H1 (cell line): ENCODE results near the gene CELSR1. TPM values are rescaled to one million over a fixed set of nuclear protein-coding genes. Genes with fewer than 3 reads are reported as not detected.

ENCODE experiments used
- CTCF ChIA-PET: fragments of 300-600 bp; sonication (Branson Sonifier 250); formaldehyde crosslinking; loops from one replicate; lab custom pipeline; 2021; ENCODE audit not compliant: partially characterized antibody; lab: Charles Lee
- POLR2A ChIA-PET: fragments of 300-600 bp; sonication (Branson Sonifier 250); formaldehyde crosslinking; loops from one replicate; lab custom pipeline; 2021; ENCODE audit warnings: inconsistent platforms; ENCODE audit not compliant: partially characterized antibody; lab: Charles Lee
- DNase-seq, 2 experiments: peaks; one replicate each; pipeline versions ENCODE4 v3.0.0 to v3.0.0-alpha.2; 2010 to 2022; ENCODE audit warnings: low spot score in 2 of 2, low read depth in 1 of 2, mixed read lengths in 1 of 2
- FAIRE-seq: peaks from 2 replicates; lab custom pipeline; 2011; peaks lifted over from hg19 to GRCh38; lab: Jason Lieb, UNC
- H2AFZ ChIP-seq: 2 replicates; pipeline ENCODE4 v1.8.1; 2012; ENCODE audit warnings: low read length, inconsistent platforms
- H2AK5ac ChIP-seq: 2 replicates; pipeline ENCODE4 v1.6.1; 2013; ENCODE audit warnings: low read depth, low read length
- H2BK120ac ChIP-seq: replicated peaks from 2 replicates; pipeline ENCODE3; 2013; ENCODE audit warnings: low read depth, low read length, inconsistent platforms
- H2BK12ac ChIP-seq: 2 replicates; pipeline ENCODE4 v1.6.1; 2013; ENCODE audit warnings: low read depth, low read length
- H2BK15ac ChIP-seq: 2 replicates; pipeline ENCODE4 v1.6.1; 2013; ENCODE audit warnings: low read length
- H2BK20ac ChIP-seq: 2 replicates; pipeline ENCODE4 v1.6.1; 2013; ENCODE audit warnings: low read length
- H2BK5ac ChIP-seq: 2 replicates; pipeline ENCODE4 v1.6.1; 2013; ENCODE audit warnings: low read depth, low read length
- H3K14ac ChIP-seq: 2 replicates; pipeline ENCODE4 v1.6.1; 2013; ENCODE audit warnings: inconsistent platforms; ENCODE audit not compliant: insufficient read length
- H3K18ac ChIP-seq: 2 replicates; pipeline ENCODE4 v1.6.1; 2013; ENCODE audit warnings: low read length; ENCODE audit errors: extremely low read depth
- H3K23ac ChIP-seq: 2 replicates; pipeline ENCODE4 v1.6.1; 2013; ENCODE audit warnings: inconsistent platforms; ENCODE audit not compliant: insufficient read length
- H3K23me2 ChIP-seq: 2 replicates; pipeline ENCODE4 v1.6.1; 2013; ENCODE audit warnings: low read depth, low read length
- H3K27ac ChIP-seq: 2 replicates; pipeline ENCODE4 v1.6.1; 2011; ENCODE audit warnings: low read depth, low read length, inconsistent platforms
- H3K27me3 ChIP-seq, 4 experiments: replicated peaks in 1 of 4; 1 replicate in 1 of 4; 2 replicates in 3 of 4; pipeline versions ENCODE4 v1.6.1 to v1.8.1; 2011 to 2013; ENCODE audit warnings: low read length in 3 of 4, mild to moderate bottlenecking in 3 of 4, inconsistent platforms in 2 of 4, mixed read lengths in 2 of 4, moderate library complexity in 1 of 4; ENCODE audit not compliant: control insufficient read depth in 3 of 4, insufficient read depth in 3 of 4; ENCODE audit errors: extremely low read depth in 1 of 4
- H3K36me3 ChIP-seq, 4 experiments: 2 replicates each; pipeline versions ENCODE4 v1.6.1 to v1.8.1; 2011 to 2013; ENCODE audit warnings: mild to moderate bottlenecking in 4 of 4, low read length in 3 of 4, moderate library complexity in 2 of 4, control low read depth in 1 of 4, inconsistent platforms in 1 of 4; ENCODE audit not compliant: insufficient read depth in 4 of 4, control insufficient read depth in 2 of 4
- H3K4ac ChIP-seq: replicated peaks from 2 replicates; pipeline ENCODE3; 2013; ENCODE audit warnings: low read length, low read depth, mixed read lengths, inconsistent platforms; ENCODE audit not compliant: insufficient read length
- H3K4me1 ChIP-seq, 4 experiments: replicated peaks in 1 of 4; 1 replicate in 1 of 4; 2 replicates in 3 of 4; pipeline versions ENCODE4 v1.6.1 to v1.8.1; 2011 to 2013; ENCODE audit warnings: low read length in 3 of 4, inconsistent platforms in 2 of 4, mixed read lengths in 1 of 4; ENCODE audit not compliant: insufficient read depth in 4 of 4, control insufficient read depth in 3 of 4
- H3K4me2 ChIP-seq, 2 experiments: 2 replicates each; pipeline versions ENCODE4 v1.6.1 to v1.8.1; 2011 to 2013; ENCODE audit warnings: low read depth in 2 of 2, low read length in 2 of 2, control low read depth in 1 of 2, inconsistent platforms in 1 of 2, mild to moderate bottlenecking in 1 of 2; ENCODE audit not compliant: insufficient read depth in 1 of 2
- H3K4me3 ChIP-seq, 4 experiments: fragments of 200-600, 300-600 bp in 1 of 4; sonication (generic), shearing (Covaris generic), sonication (Bioruptor Twin) in 1 of 4; 2 replicates each; pipeline versions ENCODE4 v1.5.1 to v1.8.1; 2011 to 2016; ENCODE audit warnings: low read length in 4 of 4, low read depth in 3 of 4, control low read depth in 2 of 4, inconsistent platforms in 2 of 4, mild to moderate bottlenecking in 2 of 4, mixed read lengths in 1 of 4, moderate library complexity in 1 of 4; ENCODE audit not compliant: insufficient read depth in 2 of 4; ENCODE audit errors: extremely low read depth in 1 of 4
- H3K56ac ChIP-seq: replicated peaks from 2 replicates; pipeline ENCODE3; 2013; ENCODE audit warnings: low read depth, mild to moderate bottlenecking, mixed read lengths, low read length, inconsistent platforms; ENCODE audit not compliant: insufficient read length
- H3K79me1 ChIP-seq: 2 replicates; pipeline ENCODE4 v1.6.1; 2013; ENCODE audit warnings: low read depth, low read length, control low read depth
- H3K79me2 ChIP-seq, 2 experiments: 2 replicates each; pipeline versions ENCODE4 v1.6.1 to v1.8.1; 2012 to 2013; ENCODE audit warnings: low read length in 2 of 2, mild to moderate bottlenecking in 2 of 2, inconsistent platforms in 1 of 2; ENCODE audit not compliant: insufficient read depth in 2 of 2, control insufficient read depth in 1 of 2
- H3K9ac ChIP-seq, 4 experiments: replicated peaks in 1 of 4; 1 replicate in 1 of 4; 2 replicates in 3 of 4; pipeline versions ENCODE4 v1.6.1 to v1.8.1; 2011 to 2013; ENCODE audit warnings: low read depth in 3 of 4, low read length in 3 of 4, control low read depth in 2 of 4, mild to moderate bottlenecking in 2 of 4, moderate library complexity in 2 of 4, inconsistent platforms in 1 of 4; ENCODE audit errors: extremely low read depth in 1 of 4
- H3K9me3 ChIP-seq, 2 experiments: 2 replicates each; pipeline versions ENCODE4 v1.6.1 to v1.8.1; 2012 to 2013; ENCODE audit warnings: mild to moderate bottlenecking in 2 of 2, moderate library complexity in 2 of 2, control low read depth in 1 of 2, inconsistent platforms in 1 of 2, low read depth in 1 of 2, low read length in 1 of 2, mixed read lengths in 1 of 2; ENCODE audit not compliant: insufficient read depth in 2 of 2
- H4K20me1 ChIP-seq, 2 experiments: replicated peaks in 1 of 2; 2 replicates each; pipeline versions ENCODE3 to v1.8.1; 2011 to 2013; ENCODE audit warnings: inconsistent platforms in 2 of 2, low read length in 2 of 2, mild to moderate bottlenecking in 1 of 2; ENCODE audit not compliant: insufficient read depth in 2 of 2, control insufficient read depth in 1 of 2
- H4K5ac ChIP-seq: 2 replicates; pipeline ENCODE4 v1.6.1; 2013; ENCODE audit warnings: low read length, low read depth, mixed read lengths, inconsistent platforms; ENCODE audit not compliant: insufficient read length
- H4K8ac ChIP-seq: 2 replicates; pipeline ENCODE4 v1.8.0; 2013; ENCODE audit warnings: mild to moderate bottlenecking, moderate library complexity, low read length, inconsistent platforms; ENCODE audit not compliant: insufficient read depth; ENCODE audit errors: extremely low read depth
- H4K91ac ChIP-seq: replicated peaks from 2 replicates; pipeline ENCODE3; 2013; ENCODE audit warnings: low read length, mixed read lengths, inconsistent platforms; ENCODE audit not compliant: insufficient read length
- GTF2F1 ChIP-seq: IDR thresholded peaks from 2 replicates; pipeline ENCODE4 v1.6.1; 2012; ENCODE audit warnings: low read depth, low read length, improper control_type of control experiment, borderline replicate concordance
- JUND ChIP-seq: IDR thresholded peaks from 2 replicates; pipeline ENCODE4 v1.6.1; 2011; ENCODE audit warnings: mild to moderate bottlenecking, improper control_type of control experiment, low read length
- RBBP5 ChIP-seq: IDR thresholded peaks from 2 replicates; pipeline ENCODE4 v1.7.1; 2012; ENCODE audit warnings: low read depth, mild to moderate bottlenecking, inconsistent platforms, low read length, moderate library complexity, borderline replicate concordance
- RFX5 ChIP-seq: IDR thresholded peaks from 2 replicates; pipeline ENCODE4 v1.6.1; 2011; ENCODE audit warnings: low read depth, low read length, improper control_type of control experiment, borderline replicate concordance
- SIX5 ChIP-seq: IDR thresholded peaks from 2 replicates; pipeline ENCODE4 v1.6.1; 2011; ENCODE audit warnings: mild to moderate bottlenecking, low read depth, low read length
- SUZ12 ChIP-seq: fragments of 200-600 bp; sonication (generic); IDR thresholded peaks from 2 replicates; pipeline ENCODE4 v1.6.1; 2012; ENCODE audit warnings: mild to moderate bottlenecking, inconsistent platforms, low read length, moderate library complexity, mixed read lengths
- TEAD4 ChIP-seq: IDR thresholded peaks from 2 replicates; pipeline ENCODE4 v1.6.1; 2012; ENCODE audit warnings: low read depth, low read length, inconsistent platforms, mixed read lengths
- WGBS, 2 experiments: shearing (Covaris generic) in 1 of 2; methylation state at CpG; one replicate each; pipeline versions ENCODE4 v1.1.6 to v1.1.7; 2013 to 2015; ENCODE audit warnings: low lambda C conversion rate in 2 of 2, mixed read lengths in 2 of 2, inconsistent platforms in 1 of 2, low coverage in 1 of 2, missing lambda C conversion rate in 1 of 2; ENCODE audit not compliant: insufficient replicate concordance in 2 of 2, insufficient coverage in 1 of 2, insufficient read length in 1 of 2; ENCODE audit errors: extremely low coverage in 1 of 2, missing lambda C conversion rate in 1 of 2; 5-methylcytosine and 5-hydroxymethylcytosine counted together
- polyA plus RNA-seq, 7 experiments: library from polyadenylated mRNA; depleted of rRNA in 3 of 7; stranded (reverse) in 5 of 7; unstranded in 2 of 7; fragments of >200 nt in 5 of 7; fragments of 200-250 nt in 2 of 7; gene quantifications; 1 replicate in 5 of 7; 2 replicates in 1 of 7; 4 replicates in 1 of 7; pipeline versions ENCODE4 v1.2.1 to v1.2.3, GENCODE V29; 2011 to 2013; ENCODE audit warnings: missing spikeins in 2 of 7, mixed read lengths in 2 of 7
- total RNA-seq: library from RNA; stranded (reverse); fragmentation: NEBNext Ultra II Directional; extraction: Animal tissue kit (Norgen Biotek cat#: 25700); gene quantifications from 2 replicates; pipeline ENCODE4 v1.2.1, GENCODE V29; 2021
- TF ChIP-seq, protein P1 (sequence below): IDR thresholded peaks from 2 replicates; pipeline ENCODE4 v1.6.1; 2012; ENCODE audit warnings: low read length, inconsistent platforms
- TF ChIP-seq, protein P2 (sequence below): IDR thresholded peaks from 2 replicates; pipeline ENCODE4 v1.6.1; 2012; ENCODE audit warnings: inconsistent platforms

Gene CELSR1
- total and polyA plus RNA-seq, 2 of the 8 experiments (the other 6 are each of a cell fraction or from before 2014, with no cell fraction given), result 9.0 to 12.4 TPM

DNA sequence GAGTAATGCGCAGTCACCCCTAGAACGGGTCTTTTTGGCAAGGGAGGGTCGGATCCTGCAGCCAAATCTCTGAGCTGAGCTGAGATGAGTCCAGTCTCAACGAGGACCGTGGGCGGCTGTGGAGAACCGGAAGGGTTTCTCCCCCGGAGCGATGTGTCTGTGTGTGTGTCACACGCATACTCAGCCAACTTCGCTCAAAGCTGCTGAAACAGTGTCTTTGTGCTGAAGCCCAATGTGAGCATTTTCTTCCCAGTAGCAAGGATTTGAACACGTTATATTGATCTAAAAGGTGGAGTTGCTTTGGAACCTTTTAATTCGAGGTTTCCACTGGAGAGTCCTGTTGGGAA is 1.4 kb upstream of the CELSR1 start:
- no peak overlapping the region for H2AK5ac ChIP-seq
- TF ChIP-seq RBBP5, result no peak
- TF ChIP-seq TEAD4, result no peak
- no peak for TF ChIP-seq RFX5
- TF ChIP-seq JUND, result no peak
- TF ChIP-seq, protein P1, sequence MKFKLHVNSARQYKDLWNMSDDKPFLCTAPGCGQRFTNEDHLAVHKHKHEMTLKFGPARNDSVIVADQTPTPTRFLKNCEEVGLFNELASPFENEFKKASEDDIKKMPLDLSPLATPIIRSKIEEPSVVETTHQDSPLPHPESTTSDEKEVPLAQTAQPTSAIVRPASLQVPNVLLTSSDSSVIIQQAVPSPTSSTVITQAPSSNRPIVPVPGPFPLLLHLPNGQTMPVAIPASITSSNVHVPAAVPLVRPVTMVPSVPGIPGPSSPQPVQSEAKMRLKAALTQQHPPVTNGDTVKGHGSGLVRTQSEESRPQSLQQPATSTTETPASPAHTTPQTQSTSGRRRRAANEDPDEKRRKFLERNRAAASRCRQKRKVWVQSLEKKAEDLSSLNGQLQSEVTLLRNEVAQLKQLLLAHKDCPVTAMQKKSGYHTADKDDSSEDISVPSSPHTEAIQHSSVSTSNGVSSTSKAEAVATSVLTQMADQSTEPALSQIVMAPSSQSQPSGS, result no peak
- TF ChIP-seq SUZ12, result peak; percentile 21; the same call in 1 of the 2 replicates
- no peak for TF ChIP-seq GTF2F1
- TF ChIP-seq, protein P2, sequence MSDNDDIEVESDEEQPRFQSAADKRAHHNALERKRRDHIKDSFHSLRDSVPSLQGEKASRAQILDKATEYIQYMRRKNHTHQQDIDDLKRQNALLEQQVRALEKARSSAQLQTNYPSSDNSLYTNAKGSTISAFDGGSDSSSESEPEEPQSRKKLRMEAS, result no peak
- TF ChIP-seq SIX5, result no peak
- peaks cover 9% of the 10 kb centered on the region; the same call in 1 of the 2 replicates for H3K23me2 ChIP-seq
- no peak overlapping the region for H3K56ac ChIP-seq
- peak overlapping the region in 3 of 4 experiments; percentile 15 to 60 (median 15); a peak in 5 of 8 replicates for H3K4me3 ChIP-seq
- FAIRE-seq, result no peak
- POLR2A ChIA-PET, result interaction anchor here (1.2 to 1.3 kb wide), 2 partner anchors 37 to 172 kb away, joined by 3 read pairs; no protein-coding TSS in a partner anchor
- H3K27me3 ChIP-seq, result peaks cover 17 to 45% (median 40%) of the 10 kb centered on the region in 4 experiments
- no peak overlapping the region for H2BK15ac ChIP-seq
- no peak overlapping the region for H2BK5ac ChIP-seq
- H3K79me1 ChIP-seq, result peaks cover 4% of the 10 kb centered on the region; the same call in 1 of the 2 replicates
- no peak for DNase-seq
- no peak overlapping the region for H3K27ac ChIP-seq
- no peak overlapping the region for H4K5ac ChIP-seq
- no peak overlapping the region for H2AFZ ChIP-seq
- CTCF ChIA-PET, result interaction anchor here (0.8 to 6.5 kb wide), 6 partner anchors 25 to 184 kb away, joined by 3 to 60 read pairs (median 4); no protein-coding TSS in a partner anchor
- peaks cover 0 to 12% (median 8%) of the 10 kb centered on the region in 4 experiments; a peak in 6 of 7 replicates for H3K4me1 ChIP-seq
- WGBS, 2 experiments, result 33% methylated on average over 13 of the region's 13 CpGs; no CpG with 5 or more reads in 1 of the 2 experiments
- H3K18ac ChIP-seq, result peak overlapping the region; percentile 51
- no peak overlapping the region for H4K91ac ChIP-seq
- H4K20me1 ChIP-seq, result peaks cover 14 to 20% of the 10 kb centered on the region in 2 experiments
- 0 out of 2 replicates have a peak overlapping the region, but pooled peaks have one; percentile 50 for H2BK12ac ChIP-seq
- no peak overlapping the region for H2BK120ac ChIP-seq
- H4K8ac ChIP-seq, result no peak overlapping the region
- H3K4me2 ChIP-seq, result peak overlapping the region; percentile 59 to 72
- H3K9me3 ChIP-seq, result peaks cover 0 to 9% of the 10 kb centered on the region in 2 experiments; a peak in 1 of 4 replicates
- H3K4ac ChIP-seq, result no peak overlapping the region
- no peak overlapping the region for H2BK20ac ChIP-seq
- peaks cover 0 to 15% (median 5%) of the 10 kb centered on the region in 4 experiments; a peak in 5 of 8 replicates for H3K36me3 ChIP-seq
- no peak overlapping the region for H3K9ac ChIP-seq
- H3K23ac ChIP-seq, result no peak overlapping the region
- H3K79me2 ChIP-seq, result no peaks in the 10 kb centered on the region
- no peak overlapping the region for H3K14ac ChIP-seq
